Smooth muscle cell (in vitro differentiated cells): ENCODE data around the gene SUPT3H. TPM values are rescaled to one million over a fixed set of nuclear protein-coding genes. Genes with fewer than 3 reads are reported as not detected.

Experiments used
- DNase-seq: peaks from one replicate; lab custom pipeline; 2025; ENCODE audit not compliant: unreplicated experiment; lab: John Stamatoyannopoulos, UW
- H2AFZ ChIP-seq: fragments of 200-600 bp; sonication (generic); 2 replicates; pipeline ENCODE4 v1.6.0; 2016; ENCODE audit warnings: antibody characterized with exemption, low read depth, mild to moderate bottlenecking
- H3F3A ChIP-seq: fragments of 200-600 bp; sonication (generic); 2 replicates; pipeline ENCODE4 v1.6.0; 2017; ENCODE audit warnings: antibody characterized with exemption, low read depth
- H3K27ac ChIP-seq: fragments of 200-600 bp; sonication (generic); 2 replicates; pipeline ENCODE4 v1.5.1; 2016; ENCODE audit warnings: low read depth, mild to moderate bottlenecking
- H3K27me3 ChIP-seq: fragments of 200-600 bp; sonication (generic); 2 replicates; pipeline ENCODE4 v1.6.1; 2016; ENCODE audit warnings: low read depth, mild to moderate bottlenecking
- H3K36me3 ChIP-seq: fragments of 200-600 bp; sonication (generic); 2 replicates; pipeline ENCODE4 v1.5.1; 2016; ENCODE audit warnings: low read depth
- H3K4me1 ChIP-seq: fragments of 200-600 bp; sonication (generic); 2 replicates; pipeline ENCODE4 v1.5.1; 2016; ENCODE audit warnings: low read depth
- H3K4me2 ChIP-seq: fragments of 200-600 bp; sonication (generic); 2 replicates; pipeline ENCODE4 v1.6.0; 2016; ENCODE audit warnings: mild to moderate bottlenecking
- H3K4me3 ChIP-seq: fragments of 200-600 bp; sonication (generic); 2 replicates; pipeline ENCODE4 v1.5.1; 2016; ENCODE audit warnings: mild to moderate bottlenecking
- H3K79me2 ChIP-seq: fragments of 200-600 bp; sonication (generic); 2 replicates; pipeline ENCODE4 v1.6.0; 2016; ENCODE audit warnings: low read depth, mild to moderate bottlenecking
- H3K9ac ChIP-seq: fragments of 200-600 bp; sonication (generic); 2 replicates; pipeline ENCODE4 v1.6.0; 2016; ENCODE audit warnings: low read depth
- H3K9me3 ChIP-seq: fragments of 200-600 bp; sonication (generic); replicated peaks from 2 replicates; pipeline ENCODE4 v1.5.1; 2016; ENCODE audit warnings: low read depth
- H4K20me1 ChIP-seq: fragments of 200-600 bp; sonication (generic); 2 replicates; pipeline ENCODE4 v1.6.0; 2016; ENCODE audit warnings: low read depth
- WGBS: methylation state at CpG from one replicate; pipeline ENCODE4 v1.1.7; 2016; ENCODE audit warnings: low lambda C conversion rate; 5-methylcytosine and 5-hydroxymethylcytosine counted together
- polyA plus RNA-seq: library from polyadenylated mRNA; unstranded; fragments of >200 nt; fragmentation: Nextera tagmentation; extraction: Ambion mirVana; gene quantifications from 2 replicates; pipeline ENCODE4 v1.2.1, GENCODE V29; 2016
- total RNA-seq: library from RNA; depleted of rRNA; stranded (reverse); fragments of >200 nt; gene quantifications from 2 replicates; pipeline ENCODE4 v1.2.3, GENCODE V29; 2014
- TF ChIP-seq, protein P1 (sequence below): fragments of 200-600 bp; sonication (generic); IDR thresholded peaks from 2 replicates; pipeline ENCODE4 v1.5.1; 2017; ENCODE audit warnings: borderline replicate concordance, mild to moderate bottlenecking, antibody characterized with exemption; ENCODE audit not compliant: insufficient read depth, poor library complexity, severe bottlenecking

Gene SUPT3H
- total and polyA plus RNA-seq, 2 experiments from 2014 or later = 19.4 to 22.9 TPM

DNA sequence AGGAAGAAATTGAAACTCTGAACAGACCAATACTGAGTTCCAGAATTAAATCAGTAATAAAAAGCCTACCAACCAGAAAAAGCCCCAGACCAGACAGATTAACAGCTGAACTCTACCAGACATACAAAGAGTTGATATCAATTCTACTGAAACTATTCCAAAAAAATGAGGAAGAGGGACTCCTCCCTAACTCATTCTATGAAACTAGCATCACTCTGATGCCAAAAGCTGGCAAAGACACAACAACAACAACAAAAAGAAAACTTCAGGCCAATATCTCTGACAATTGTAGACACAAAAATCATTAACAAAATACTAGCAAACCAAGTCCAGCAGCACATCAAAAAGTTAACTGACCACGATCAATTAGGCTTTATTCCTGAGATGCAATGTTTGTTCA is 295.6 kb downstream of the SUPT3H start:
- no peak overlapping the region for H3K4me2 ChIP-seq
- no peak overlapping the region for H2AFZ ChIP-seq
- no peak for DNase-seq
- H4K20me1 ChIP-seq = no peaks in the 10 kb centered on the region
- WGBS = 100% methylated on average over 1 of the region's 1 CpG
- TF ChIP-seq, protein P1, sequence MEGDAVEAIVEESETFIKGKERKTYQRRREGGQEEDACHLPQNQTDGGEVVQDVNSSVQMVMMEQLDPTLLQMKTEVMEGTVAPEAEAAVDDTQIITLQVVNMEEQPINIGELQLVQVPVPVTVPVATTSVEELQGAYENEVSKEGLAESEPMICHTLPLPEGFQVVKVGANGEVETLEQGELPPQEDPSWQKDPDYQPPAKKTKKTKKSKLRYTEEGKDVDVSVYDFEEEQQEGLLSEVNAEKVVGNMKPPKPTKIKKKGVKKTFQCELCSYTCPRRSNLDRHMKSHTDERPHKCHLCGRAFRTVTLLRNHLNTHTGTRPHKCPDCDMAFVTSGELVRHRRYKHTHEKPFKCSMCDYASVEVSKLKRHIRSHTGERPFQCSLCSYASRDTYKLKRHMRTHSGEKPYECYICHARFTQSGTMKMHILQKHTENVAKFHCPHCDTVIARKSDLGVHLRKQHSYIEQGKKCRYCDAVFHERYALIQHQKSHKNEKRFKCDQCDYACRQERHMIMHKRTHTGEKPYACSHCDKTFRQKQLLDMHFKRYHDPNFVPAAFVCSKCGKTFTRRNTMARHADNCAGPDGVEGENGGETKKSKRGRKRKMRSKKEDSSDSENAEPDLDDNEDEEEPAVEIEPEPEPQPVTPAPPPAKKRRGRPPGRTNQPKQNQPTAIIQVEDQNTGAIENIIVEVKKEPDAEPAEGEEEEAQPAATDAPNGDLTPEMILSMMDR = no peak
- H3K4me1 ChIP-seq = no peaks in the 10 kb centered on the region
- no peaks in the 10 kb centered on the region for H3K27me3 ChIP-seq
- no peak overlapping the region for H3K9ac ChIP-seq
- no peak overlapping the region for H3K27ac ChIP-seq
- H3K79me2 ChIP-seq = no peaks in the 10 kb centered on the region
- no peaks in the 10 kb centered on the region for H3F3A ChIP-seq
- no peak overlapping the region for H3K4me3 ChIP-seq
- H3K9me3 ChIP-seq = no peaks in the 10 kb centered on the region
- H3K36me3 ChIP-seq = peaks cover 5% of the 10 kb centered on the region

DNA sequence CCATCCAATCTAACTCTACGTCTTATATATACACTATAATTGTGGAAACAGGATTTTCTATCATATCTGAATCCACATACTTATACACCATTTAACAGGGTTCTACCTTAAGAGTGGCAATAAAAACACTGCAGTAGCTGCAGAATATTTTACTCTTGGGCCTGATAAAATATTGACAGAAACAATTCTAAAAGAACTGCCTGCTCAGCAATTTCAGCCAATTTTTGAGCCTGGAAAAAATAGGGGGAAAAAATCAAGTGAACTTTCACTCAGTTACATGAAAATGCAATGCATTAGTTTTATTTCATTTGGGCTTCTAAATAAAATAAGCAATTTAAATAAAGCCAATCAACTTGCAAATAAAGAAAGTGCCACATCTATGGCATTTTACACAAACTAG is 296.1 kb downstream of the SUPT3H start:
- no peak overlapping the region for H3K9ac ChIP-seq
- H3K4me1 ChIP-seq = no peaks in the 10 kb centered on the region
- H3K79me2 ChIP-seq = no peaks in the 10 kb centered on the region
- H3K36me3 ChIP-seq = peaks cover 5% of the 10 kb centered on the region
- no peak overlapping the region for H3K4me3 ChIP-seq
- no peaks in the 10 kb centered on the region for H3F3A ChIP-seq
- TF ChIP-seq, protein P1 = no peak
- no peaks in the 10 kb centered on the region for H3K9me3 ChIP-seq
- H3K27me3 ChIP-seq = no peaks in the 10 kb centered on the region
- DNase-seq = no peak
- no peak overlapping the region for H3K27ac ChIP-seq
- H4K20me1 ChIP-seq = no peaks in the 10 kb centered on the region
- 97% methylated on average over 1 of the region's 1 CpG for WGBS
- no peak overlapping the region for H3K4me2 ChIP-seq
- H2AFZ ChIP-seq = no peak overlapping the region

DNA sequence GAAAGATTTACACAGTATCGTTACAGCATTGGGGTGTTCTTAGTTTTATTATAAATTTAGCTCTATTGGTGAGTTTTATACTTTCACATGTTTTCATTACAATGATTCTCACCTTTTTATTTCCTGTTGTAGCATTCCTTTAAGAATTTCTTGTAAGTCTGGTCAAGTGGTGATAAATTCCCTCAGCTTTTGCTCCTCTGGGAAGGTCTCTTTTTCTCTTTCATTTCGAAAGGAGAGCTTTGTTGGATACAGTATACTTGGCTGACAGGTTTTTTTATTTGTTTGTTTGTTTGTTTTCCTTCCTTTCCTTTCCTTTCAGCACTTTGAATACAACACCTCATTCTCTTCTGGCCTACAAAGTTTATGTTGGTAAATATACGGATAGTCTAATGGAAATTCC is 299.3 kb downstream of the SUPT3H start:
- no peak overlapping the region for H3K27ac ChIP-seq
- H2AFZ ChIP-seq = no peak overlapping the region
- no peaks in the 10 kb centered on the region for H3K79me2 ChIP-seq
- H3K27me3 ChIP-seq = no peaks in the 10 kb centered on the region
- H4K20me1 ChIP-seq = no peaks in the 10 kb centered on the region
- H3K9me3 ChIP-seq = no peaks in the 10 kb centered on the region
- DNase-seq = no peak
- WGBS = 98% methylated on average over 3 of the region's 3 CpGs
- no peak overlapping the region for H3K9ac ChIP-seq
- TF ChIP-seq, protein P1 = no peak
- peaks cover 4% of the 10 kb centered on the region for H3F3A ChIP-seq
- peaks cover 5% of the 10 kb centered on the region for H3K36me3 ChIP-seq
- H3K4me1 ChIP-seq = no peaks in the 10 kb centered on the region
- H3K4me3 ChIP-seq = no peak overlapping the region
- H3K4me2 ChIP-seq = no peak overlapping the region

DNA sequence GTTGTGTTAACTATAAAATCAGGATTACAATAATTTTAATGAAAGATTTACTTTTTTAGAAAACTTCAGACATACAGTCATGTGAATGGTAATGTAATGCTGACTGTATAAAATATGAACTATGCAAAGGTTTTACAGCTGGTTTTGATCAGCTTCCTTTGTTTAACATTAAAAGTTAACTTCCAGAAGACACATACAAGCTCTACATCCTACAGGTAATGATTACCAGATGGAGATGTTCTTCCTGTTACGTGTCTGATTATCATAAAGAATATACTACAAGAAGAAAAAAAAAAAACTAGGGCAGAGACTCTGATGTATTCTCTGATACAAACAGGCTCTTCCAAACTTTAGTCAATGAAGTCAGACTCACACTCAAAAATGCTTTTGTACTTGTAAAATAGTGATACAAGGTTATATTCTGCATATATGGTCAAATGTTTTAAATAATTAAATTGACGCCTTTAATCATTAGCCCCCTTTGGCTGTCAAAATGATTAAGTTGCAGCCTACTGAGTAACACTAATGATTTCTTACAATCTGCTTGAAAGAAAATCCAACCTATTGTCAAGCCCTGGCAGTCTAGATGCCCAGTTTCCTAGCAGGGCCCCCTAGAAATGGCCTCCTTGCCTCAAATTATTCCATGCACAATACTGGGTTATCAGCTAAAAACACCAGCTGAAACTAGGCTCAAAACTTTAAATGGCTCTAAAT is 301.4 kb downstream of the SUPT3H start:
- Histone ChIP-seq H3K36me3 (peaks cover 5% of the 10 kb centered on the region), H2AFZ (no peak overlapping the region), H3K79me2 (no peaks in the 10 kb centered on the region), H4K20me1 (no peaks in the 10 kb centered on the region), H3K27me3 (no peaks in the 10 kb centered on the region), H3K9ac (no peak overlapping the region), H3K4me2 (peak overlapping the region; percentile 63), H3K4me3 (no peak overlapping the region), H3K4me1 (no peaks in the 10 kb centered on the region), H3K9me3 (no peaks in the 10 kb centered on the region), H3K27ac (peak overlapping the region; percentile 91), H3F3A (peaks cover 4% of the 10 kb centered on the region)
- TF ChIP-seq, protein P1 = no peak
- no peak for DNase-seq
- 97% methylated on average over 2 of the region's 2 CpGs for WGBS
